Stimulated activated CD4-positive, alpha-beta T cell treated with anti-CD3 and anti-CD28 coated beads, Interleukin-12 subunit alpha, Interleukin-12 subunit beta, amount 100 ng/mL, for 48 hours (primary cell): ENCODE results near the gene ALPK1.
"Not testable (repeated sequence)": the region's sequence is repeated elsewhere in the genome, so short reads cannot be mapped to it uniquely, and the experiment has no call there.

ENCODE experiments used
- DNase-seq, 3 donors: peaks; one replicate each; pipeline ENCODE4 v3.0.0-alpha.2; 2020; ENCODE audit warnings: low read depth in 2 of 3, low spot score in 1 of 3

Gene ALPK1

GRCh38 chr4:112448306-112449132 is 151.3 kb downstream of the ALPK1 start:
- DNase-seq = no peak

- no peak for DNase-seq
Observed at GRCh38 chr4:112449708-112450107, 152.5 kb downstream of the ALPK1 start.

- DNase-seq = no peak
Observed at GRCh38 chr4:112451104-112451503, 153.9 kb downstream of the ALPK1 start.

GRCh38 chr4:112451831-112452230 is 154.7 kb downstream of the ALPK1 start:
- DNase-seq = no peak

GRCh38 chr4:112453321-112453720 is 156.2 kb downstream of the ALPK1 start:
- DNase-seq = no peak

GRCh38 chr4:112472318-112472717 is 175.1 kb downstream of the ALPK1 start:
- DNase-seq = no peak

- DNase-seq = no peak
Observed at GRCh38 chr4:112473985-112474384, 176.8 kb downstream of the ALPK1 start.

- no peak for DNase-seq
Observed at GRCh38 chr4:112485930-112486329, 188.8 kb downstream of the ALPK1 start.

GRCh38 chr4:112490808-112491207 is 193.6 kb downstream of the ALPK1 start:
- not testable (repeated sequence) for DNase-seq
